ENCODE measurements around the gene ELF4.

DNA sequence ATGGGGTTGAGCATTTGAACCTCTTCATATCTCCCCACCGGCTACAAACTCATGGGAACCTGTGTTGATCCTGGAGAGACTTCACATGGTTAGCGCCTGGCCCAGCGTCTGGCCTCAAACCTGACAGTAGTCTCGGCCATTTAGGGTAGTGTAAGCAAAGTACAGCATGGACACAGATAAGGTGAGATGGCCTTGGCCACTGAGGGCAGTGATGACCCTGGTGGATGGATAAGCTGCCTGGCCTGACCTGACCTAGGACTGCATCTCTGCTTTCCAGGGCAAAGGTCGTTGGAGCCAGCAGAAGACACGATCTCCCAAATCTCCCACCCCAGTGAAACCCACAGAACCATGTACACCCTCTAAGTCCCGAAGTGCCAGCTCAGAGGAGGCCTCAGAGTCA, 76.1 kb downstream of the ELF4 start:
- TF ChIP-seq, protein P1, sequence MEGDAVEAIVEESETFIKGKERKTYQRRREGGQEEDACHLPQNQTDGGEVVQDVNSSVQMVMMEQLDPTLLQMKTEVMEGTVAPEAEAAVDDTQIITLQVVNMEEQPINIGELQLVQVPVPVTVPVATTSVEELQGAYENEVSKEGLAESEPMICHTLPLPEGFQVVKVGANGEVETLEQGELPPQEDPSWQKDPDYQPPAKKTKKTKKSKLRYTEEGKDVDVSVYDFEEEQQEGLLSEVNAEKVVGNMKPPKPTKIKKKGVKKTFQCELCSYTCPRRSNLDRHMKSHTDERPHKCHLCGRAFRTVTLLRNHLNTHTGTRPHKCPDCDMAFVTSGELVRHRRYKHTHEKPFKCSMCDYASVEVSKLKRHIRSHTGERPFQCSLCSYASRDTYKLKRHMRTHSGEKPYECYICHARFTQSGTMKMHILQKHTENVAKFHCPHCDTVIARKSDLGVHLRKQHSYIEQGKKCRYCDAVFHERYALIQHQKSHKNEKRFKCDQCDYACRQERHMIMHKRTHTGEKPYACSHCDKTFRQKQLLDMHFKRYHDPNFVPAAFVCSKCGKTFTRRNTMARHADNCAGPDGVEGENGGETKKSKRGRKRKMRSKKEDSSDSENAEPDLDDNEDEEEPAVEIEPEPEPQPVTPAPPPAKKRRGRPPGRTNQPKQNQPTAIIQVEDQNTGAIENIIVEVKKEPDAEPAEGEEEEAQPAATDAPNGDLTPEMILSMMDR (IDR thresholded peaks at IDR 0.05), result no peak
- no peak for TF ChIP-seq POLR2A (IDR thresholded peaks at IDR 0.05)

All from body of pancreas (tissue), 4 donors.